DMS53 treated with DMSO at 0.1 percent for 48 hours (cell line): ENCODE results near the gene AMER2.
"Not testable (repeated sequence)": the region's sequence is repeated elsewhere in the genome, so short reads cannot be mapped to it uniquely, and the experiment has no call there.

ENCODE experiments used
- DNase-seq: peaks from one replicate; lab custom pipeline; 2025; ENCODE audit not compliant: unreplicated experiment; lab: John Stamatoyannopoulos, UW

AMER2 gene

GRCh38 chr13:25181597-25181996 is 9.5 kb upstream of the AMER2 start:
- DNase-seq = no peak

GRCh38 chr13:25180775-25181537 is 8.9 kb upstream of the AMER2 start:
- DNase-seq = no peak

GRCh38 chr13:25179832-25180774 is 8.0 kb upstream of the AMER2 start:
- DNase-seq = no peak

GRCh38 chr13:25179011-25179410 is 6.9 kb upstream of the AMER2 start:
- no peak for DNase-seq

GRCh38 chr13:25178070-25178469 is 6.0 kb upstream of the AMER2 start:
- DNase-seq = no peak

GRCh38 chr13:25177636-25178035 is 5.5 kb upstream of the AMER2 start:
- DNase-seq = no peak

GRCh38 chr13:25177012-25177411 is 4.9 kb upstream of the AMER2 start:
- DNase-seq = no peak

GRCh38 chr13:25175431-25175830 is 3.3 kb upstream of the AMER2 start:
- DNase-seq = no peak

GRCh38 chr13:25175026-25175425 is 2.9 kb upstream of the AMER2 start:
- no peak for DNase-seq

GRCh38 chr13:25174304-25174703 is 2.2 kb upstream of the AMER2 start:
- no peak for DNase-seq

GRCh38 chr13:25172303-25172630 is 179 bp upstream of the AMER2 start:
- no peak for DNase-seq

GRCh38 chr13:25171170-25171516 is 945 bp downstream of the AMER2 start:
- DNase-seq = no peak

GRCh38 chr13:25170554-25171111 is 1.5 kb downstream of the AMER2 start:
- no peak for DNase-seq

GRCh38 chr13:25169951-25170553 is 2.0 kb downstream of the AMER2 start:
- DNase-seq = no peak

- no peak for DNase-seq
Observed at GRCh38 chr13:25169356-25169755, 2.7 kb downstream of the AMER2 start.

- no peak for DNase-seq
Observed at GRCh38 chr13:25168790-25169189, 3.3 kb downstream of the AMER2 start.

- DNase-seq = no peak
Observed at GRCh38 chr13:25167382-25168174, 4.5 kb downstream of the AMER2 start.

- DNase-seq = no peak
Observed at GRCh38 chr13:25166306-25166705, 5.8 kb downstream of the AMER2 start.

GRCh38 chr13:25165663-25166062 is 6.4 kb downstream of the AMER2 start:
- no peak for DNase-seq

- not testable (repeated sequence) for DNase-seq
Observed at GRCh38 chr13:25165163-25165562, 6.9 kb downstream of the AMER2 start.

GRCh38 chr13:25157681-25158080 is 14.4 kb downstream of the AMER2 start:
- DNase-seq = no peak
